Glomerular endothelial cell (primary cell): ENCODE results near the gene SNTN. TPM values are rescaled to one million over a fixed set of nuclear protein-coding genes. Genes with fewer than 3 reads are reported as not detected.
"Not testable (repeated sequence)": the region's sequence is repeated elsewhere in the genome, so short reads cannot be mapped to it uniquely, and the experiment has no call there.

Source experiments
- DNase-seq: peaks from one replicate; pipeline ENCODE4 v3.0.0-alpha.2; 2011; ENCODE audit warnings: low read depth, low spot score; ENCODE audit errors: extremely low read depth
- total RNA-seq: library from RNA; depleted of rRNA; stranded (reverse); fragments of >200 nt; gene quantifications from 2 replicates; pipeline ENCODE4 v1.2.3, GENCODE V29; 2015

Gene SNTN
- total RNA-seq, result not detected in 2 replicates

GRCh38 chr3:63652066-63652725, at the start of gene SNTN:
TSS of gene SNTN (plus strand) at chr3:63652675. CDS start at chr3:63652688, 13 bp downstream.
- DNase-seq, result no peak

- no peak for DNase-seq
Observed at GRCh38 chr3:63607716-63608115, 44.8 kb upstream of the SNTN start.

GRCh38 chr3:63609408-63609807, 43.1 kb upstream of the SNTN start:
- no peak for DNase-seq

GRCh38 chr3:63609834-63610233, 42.6 kb upstream of the SNTN start:
- DNase-seq, result no peak

- DNase-seq, result no peak
Observed at GRCh38 chr3:63611382-63611781, 41.1 kb upstream of the SNTN start.

GRCh38 chr3:63613561-63613960, 38.9 kb upstream of the SNTN start:
- no peak for DNase-seq

GRCh38 chr3:63617391-63617790, 35.1 kb upstream of the SNTN start:
- no peak for DNase-seq

- no peak for DNase-seq
Observed at GRCh38 chr3:63624941-63625560, 27.4 kb upstream of the SNTN start.

GRCh38 chr3:63631670-63632069, 20.8 kb upstream of the SNTN start:
- no peak for DNase-seq

- no peak for DNase-seq
Observed at GRCh38 chr3:63635186-63635585, 17.3 kb upstream of the SNTN start.

GRCh38 chr3:63639806-63640205, 12.7 kb upstream of the SNTN start:
- no peak for DNase-seq

GRCh38 chr3:63642488-63642887, 10.0 kb upstream of the SNTN start:
- no peak for DNase-seq

GRCh38 chr3:63644212-63644797, 8.2 kb upstream of the SNTN start:
- DNase-seq, result no peak

- DNase-seq, result not testable (repeated sequence)
Observed at GRCh38 chr3:63644928-63645781, 7.3 kb upstream of the SNTN start.

- DNase-seq, result no peak
Observed at GRCh38 chr3:63654211-63654610, 1.7 kb downstream of the SNTN start.

GRCh38 chr3:63654931-63655330, 2.5 kb downstream of the SNTN start:
- no peak for DNase-seq

GRCh38 chr3:63655519-63655918, 3.0 kb downstream of the SNTN start:
- no peak for DNase-seq

GRCh38 chr3:63656786-63657185, 4.3 kb downstream of the SNTN start:
- no peak for DNase-seq

- no peak for DNase-seq
Observed at GRCh38 chr3:63661242-63661641, 8.8 kb downstream of the SNTN start.

- DNase-seq, result no peak
Observed at GRCh38 chr3:63662011-63662410, 9.5 kb downstream of the SNTN start.

GRCh38 chr3:63662500-63662899, 10.0 kb downstream of the SNTN start:
- no peak for DNase-seq
